Measurements from ENCODE around the gene EEF1AKMT3.
"Not testable (repeated sequence)": the region's sequence is repeated elsewhere in the genome, so short reads cannot be mapped to it uniquely, and the experiment has no call there.

Gene EEF1AKMT3

GRCh38 chr12:57766464-57767304 is 5.7 kb upstream of the EEF1AKMT3 start, which contains the start of gene CYP27B1:
Gene CYP27B1, minus strand, starts transcription at chr12:57767078. Its CDS starts 37 bp downstream, at chr12:57767041.
- DNase-seq = no peak

DNA sequence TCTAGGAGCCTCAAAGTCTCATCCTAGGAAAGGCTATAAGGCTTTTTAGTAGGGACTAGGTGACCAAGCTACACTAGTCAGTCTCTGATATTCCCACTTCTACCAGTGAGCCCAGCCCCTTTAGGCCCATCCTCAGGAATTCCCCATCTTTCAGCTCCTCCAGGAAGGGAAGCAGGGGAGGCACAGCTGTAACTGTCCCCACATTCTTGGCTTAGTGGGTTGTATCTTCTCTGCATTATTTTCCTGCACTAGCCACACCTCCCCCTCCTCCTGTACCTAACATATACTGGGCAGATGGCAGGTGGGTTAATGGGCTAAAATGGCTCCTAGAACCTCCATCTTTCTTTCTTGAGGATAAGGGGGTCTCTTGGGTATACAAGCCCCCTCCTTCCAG is 5.1 kb upstream of the EEF1AKMT3 start:
- no peak for DNase-seq

GRCh38 chr12:57767876-57768275 is 4.5 kb upstream of the EEF1AKMT3 start:
- no peak for DNase-seq

- DNase-seq = no peak
Observed at GRCh38 chr12:57769594-57769993, 2.8 kb upstream of the EEF1AKMT3 start.

- DNase-seq = no peak
Observed at GRCh38 chr12:57770734-57771133, 1.7 kb upstream of the EEF1AKMT3 start.

DNA sequence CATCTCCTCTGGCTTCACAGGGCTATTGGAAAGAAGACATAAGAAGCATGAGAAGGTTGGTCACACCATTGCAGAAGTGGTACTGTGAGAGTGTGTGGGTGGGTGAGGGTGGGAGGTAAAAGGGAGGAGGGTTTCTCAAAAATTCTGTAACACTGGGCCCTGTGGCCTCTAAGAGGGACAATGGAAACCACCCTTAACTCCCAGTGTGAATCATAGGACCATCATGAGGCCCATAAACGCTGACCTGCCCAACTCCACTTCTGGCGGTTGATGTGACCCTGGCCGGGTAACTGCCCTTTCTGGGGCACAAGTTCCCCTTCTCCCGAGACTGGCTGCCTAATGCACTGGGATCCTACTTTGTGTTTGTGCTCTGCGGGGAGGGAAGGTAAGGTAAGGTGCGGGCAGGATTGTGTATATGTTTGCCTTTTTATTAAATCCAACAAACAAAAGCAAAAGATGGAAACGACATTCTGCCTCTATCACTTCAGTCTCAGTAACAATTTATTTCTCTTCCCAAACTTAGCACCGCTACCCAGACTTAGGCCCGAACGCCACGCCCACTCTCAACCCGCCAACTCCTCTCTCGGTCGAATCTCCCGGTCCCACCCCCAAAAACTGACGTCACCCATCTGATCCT is 1.1 kb upstream of the EEF1AKMT3 start:
- no peak for DNase-seq

- DNase-seq = peak; percentile 26 to 87
Observed at GRCh38 chr12:57771873-57772428, 463 bp upstream of the EEF1AKMT3 start, which contains the start of gene METTL1. Gene METTL1, minus strand, starts transcription at chr12:57772105. Its CDS starts 22 bp downstream, at chr12:57772083.

DNA sequence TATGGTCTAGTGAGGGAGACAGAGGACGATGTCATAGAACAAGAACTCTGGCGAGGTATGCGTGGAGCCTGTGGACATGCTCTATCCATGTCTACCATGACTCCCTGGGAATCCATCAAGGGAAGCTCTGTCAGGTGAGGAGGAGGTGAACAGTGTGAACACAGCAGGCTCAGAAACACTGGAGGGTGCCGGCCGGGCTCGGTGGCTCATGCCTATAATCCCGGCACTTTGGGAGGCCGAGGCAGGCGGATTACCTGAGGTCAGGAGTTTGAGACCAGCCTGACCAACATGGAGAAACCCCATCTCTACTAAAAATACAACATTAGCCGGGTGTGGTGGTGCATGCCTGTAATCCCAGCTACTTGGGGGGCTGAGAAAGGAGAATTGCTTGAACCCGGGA is 2.2 kb downstream of the EEF1AKMT3 start:
- not testable (repeated sequence) for DNase-seq

DNA sequence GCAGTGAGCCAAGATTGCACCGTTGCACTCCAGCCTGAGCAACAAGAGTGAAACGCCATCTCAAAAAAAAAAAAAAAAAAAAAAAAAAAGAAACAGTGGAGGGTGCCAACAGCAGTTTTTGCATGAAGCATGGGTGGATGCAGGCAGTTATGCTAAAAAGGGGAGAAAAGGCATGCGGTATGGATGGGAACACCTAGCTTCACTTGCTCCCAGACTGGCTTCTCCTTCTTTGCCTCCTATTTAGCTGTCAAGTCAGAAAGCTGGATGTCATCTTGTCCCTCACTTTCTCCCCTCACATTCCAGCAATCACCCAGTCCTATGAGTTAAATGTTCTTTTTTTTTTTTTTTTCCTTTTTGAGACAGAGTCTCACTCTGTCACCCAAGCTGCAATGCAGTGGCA is 2.6 kb downstream of the EEF1AKMT3 start:
- no peak for DNase-seq

DNA sequence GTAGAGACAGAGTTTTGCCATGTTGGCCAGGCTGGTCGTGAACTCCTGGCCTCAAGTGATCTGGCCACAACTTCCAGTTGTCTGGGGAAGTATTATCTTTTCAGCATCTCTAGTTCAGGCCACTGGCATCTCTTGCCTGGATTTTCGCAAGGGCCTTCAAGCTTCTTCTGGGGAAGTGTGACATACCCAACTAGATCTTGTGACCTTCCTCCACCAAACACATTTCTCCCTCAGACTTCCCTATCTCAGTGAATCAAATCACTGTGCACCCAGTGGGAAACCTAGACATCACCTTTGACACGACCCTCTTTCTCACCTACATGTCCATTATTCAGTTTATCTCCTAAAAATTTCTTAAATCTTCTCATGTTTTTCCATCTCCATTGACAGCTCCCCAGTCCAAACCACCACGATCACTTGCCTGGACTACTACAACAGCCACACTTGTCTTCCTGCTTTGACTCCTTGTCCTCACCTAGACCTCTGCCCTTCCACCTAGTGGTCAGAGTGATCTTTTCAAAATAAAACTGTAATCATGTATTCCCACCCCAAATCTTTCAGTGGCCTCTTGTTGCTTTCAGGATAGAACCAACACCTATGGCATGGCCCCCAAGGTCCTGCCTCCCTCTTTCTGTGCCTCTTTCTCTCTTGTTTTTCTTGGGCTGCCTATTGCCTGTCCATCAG is 3.3 kb downstream of the EEF1AKMT3 start:
- no peak for DNase-seq

GRCh38 chr12:57776247-57776587 is 3.8 kb downstream of the EEF1AKMT3 start:
- DNase-seq = no peak

DNA sequence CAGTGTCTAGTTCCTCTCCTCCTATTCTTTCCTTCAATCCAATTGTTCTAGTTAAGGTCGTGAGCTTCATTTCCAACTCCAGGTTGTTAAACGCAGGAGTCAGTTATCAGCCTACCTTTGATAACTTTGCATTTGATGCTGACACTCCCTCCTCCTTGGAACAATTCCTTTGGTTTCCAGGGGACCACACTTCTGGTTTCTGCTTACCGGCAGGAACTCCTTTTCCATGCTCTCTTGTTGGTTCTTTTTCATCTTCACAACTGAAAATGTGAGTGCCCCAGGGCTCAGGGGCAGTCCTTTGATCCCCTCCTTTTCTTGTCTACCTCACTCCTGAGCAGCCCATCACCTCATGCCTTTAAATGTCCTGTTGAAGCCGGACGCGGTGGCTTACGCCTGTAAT is 5.0 kb downstream of the EEF1AKMT3 start:
- no peak for DNase-seq

DNA sequence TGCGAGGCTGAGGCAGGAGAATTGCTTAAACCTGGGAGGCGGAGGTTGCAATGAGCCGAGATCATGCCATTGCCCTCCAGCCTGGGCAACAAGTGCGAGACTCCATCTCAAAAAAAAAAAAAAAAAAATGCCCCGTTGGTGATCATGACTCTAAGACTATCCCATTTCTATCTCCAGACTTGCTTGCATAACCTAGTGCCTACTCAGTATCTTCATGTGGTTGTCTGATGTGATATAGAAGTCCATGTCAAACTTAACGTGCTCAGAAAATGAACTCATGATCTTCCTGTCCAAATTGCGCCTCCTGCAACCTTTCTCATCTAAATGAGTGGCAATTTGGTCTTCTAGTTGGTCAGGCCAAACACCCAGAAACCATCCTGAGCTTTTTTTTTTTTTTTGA is 5.5 kb downstream of the EEF1AKMT3 start:
- DNase-seq = no peak

- DNase-seq = no peak
Observed at GRCh38 chr12:57779736-57780135, 7.3 kb downstream of the EEF1AKMT3 start.

GRCh38 chr12:57780284-57780897 is 8.0 kb downstream of the EEF1AKMT3 start:
- no peak for DNase-seq

GRCh38 chr12:57781244-57781643 is 8.8 kb downstream of the EEF1AKMT3 start:
- no peak for DNase-seq

- no peak for DNase-seq
Observed at GRCh38 chr12:57781801-57782200, 9.4 kb downstream of the EEF1AKMT3 start.

- DNase-seq = no peak
Observed at GRCh38 chr12:57782243-57782607, 9.8 kb downstream of the EEF1AKMT3 start.

DNA sequence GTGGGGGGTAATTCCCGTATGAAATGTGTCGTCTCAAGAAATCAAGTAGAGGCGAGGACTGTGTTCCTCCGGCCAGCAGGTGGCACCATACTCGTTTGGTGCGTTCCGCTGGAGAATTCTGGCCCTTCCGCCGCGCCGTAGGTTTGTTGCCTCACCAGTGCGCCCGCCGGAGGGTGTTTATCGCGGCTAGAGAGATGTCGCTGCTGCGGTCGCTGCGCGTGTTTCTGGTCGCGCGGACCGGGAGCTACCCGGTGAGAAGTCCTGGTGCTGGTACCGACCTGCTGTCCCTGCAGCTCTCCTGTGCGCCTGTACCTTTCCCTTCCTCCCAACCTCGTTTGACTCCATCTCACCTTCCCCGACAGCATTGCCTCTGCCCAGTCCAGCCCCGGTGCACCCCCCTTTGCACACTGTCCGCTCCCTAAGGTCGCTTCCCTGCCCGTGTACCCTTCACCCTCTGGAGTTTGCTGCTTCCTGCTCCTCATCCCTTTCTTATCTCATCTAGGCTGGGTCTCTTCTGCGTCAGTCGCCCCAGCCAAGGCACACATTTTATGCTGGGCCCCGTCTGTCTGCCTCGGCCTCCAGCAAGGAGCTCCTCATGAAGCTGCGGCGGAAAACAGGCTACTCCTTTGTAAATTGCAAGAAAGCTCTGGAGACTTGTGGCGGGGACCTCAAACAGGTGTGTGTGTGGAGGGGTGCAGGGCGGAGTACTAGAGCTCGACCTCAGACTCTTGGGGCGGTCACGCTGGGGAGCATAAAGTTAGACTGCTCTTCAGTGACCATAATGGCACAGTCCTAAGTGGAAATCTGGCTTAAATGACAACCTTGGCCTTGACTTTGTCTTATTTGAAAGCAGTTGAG is 10.4 kb downstream of the EEF1AKMT3 start, which contains the start of gene TSFM:
Gene TSFM (plus strand): TSS at position 180 of the 858 bp plus-strand sequence. CDS start 15 bp downstream, at position 195.
- DNase-seq = peak in 1 of 2 experiments; percentile 88

GRCh38 chr12:57783466-57783801 is 11.0 kb downstream of the EEF1AKMT3 start:
- DNase-seq = no peak

DNA sequence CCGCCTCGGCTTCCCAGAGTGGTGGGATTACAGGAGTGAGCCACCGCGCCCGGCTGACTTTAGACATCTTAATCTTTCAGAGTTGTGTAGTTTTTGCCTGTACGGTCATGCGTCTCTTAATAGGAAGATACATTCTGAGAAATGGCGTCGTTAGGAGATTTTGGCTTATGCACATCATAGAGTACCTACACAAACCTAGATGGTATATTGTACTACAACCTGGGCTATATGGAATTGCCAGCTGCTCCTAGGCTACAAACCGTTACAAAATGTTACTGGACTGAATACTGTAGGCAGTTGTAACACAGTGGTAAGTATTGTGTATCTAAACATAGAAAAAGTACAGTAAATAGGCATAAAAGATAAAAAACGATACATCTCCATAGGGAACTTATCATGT is 11.4 kb downstream of the EEF1AKMT3 start:
- DNase-seq = no peak

DNA sequence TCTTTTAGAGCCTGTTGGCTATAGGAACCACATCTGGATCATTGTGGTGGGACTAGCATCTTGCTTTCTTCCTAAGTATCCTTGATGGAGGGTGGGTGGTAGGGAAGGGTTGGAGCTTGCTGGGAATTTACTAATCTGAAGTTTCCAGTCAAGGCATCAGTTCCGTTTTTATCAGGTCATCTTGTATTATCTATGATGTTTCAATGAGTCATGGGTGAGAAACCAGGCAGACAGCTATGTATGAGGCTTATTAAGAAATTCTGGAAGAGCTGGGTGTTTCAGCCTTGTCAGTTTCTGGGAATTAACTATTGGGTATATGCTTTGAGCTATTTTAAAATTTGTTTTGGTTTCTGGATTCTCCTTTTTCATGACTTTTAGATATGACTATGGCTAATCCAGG is 21.5 kb downstream of the EEF1AKMT3 start:
- DNase-seq = no peak

Measured in cerebellar nuclear complex (tissue), 1 donor.